GM12864 (cell line): ENCODE data around the gene UQCC2.

Experiments
- DNase-seq: peaks from one replicate; pipeline ENCODE4 v3.0.0-alpha.2; 2011; ENCODE audit warnings: low read depth
- H3K4me3 ChIP-seq: 2 replicates; pipeline ENCODE4 v1.5.1; 2011; ENCODE audit warnings: mild to moderate bottlenecking, low read depth, low read length, control low read depth
- CTCF ChIP-seq: IDR thresholded peaks from 2 replicates; pipeline ENCODE4 v1.5.1; 2011; ENCODE audit warnings: low read depth, mild to moderate bottlenecking, moderate library complexity, low read length, control low read depth, inconsistent platforms; ENCODE audit errors: missing control alignments

UQCC2 gene

DNA sequence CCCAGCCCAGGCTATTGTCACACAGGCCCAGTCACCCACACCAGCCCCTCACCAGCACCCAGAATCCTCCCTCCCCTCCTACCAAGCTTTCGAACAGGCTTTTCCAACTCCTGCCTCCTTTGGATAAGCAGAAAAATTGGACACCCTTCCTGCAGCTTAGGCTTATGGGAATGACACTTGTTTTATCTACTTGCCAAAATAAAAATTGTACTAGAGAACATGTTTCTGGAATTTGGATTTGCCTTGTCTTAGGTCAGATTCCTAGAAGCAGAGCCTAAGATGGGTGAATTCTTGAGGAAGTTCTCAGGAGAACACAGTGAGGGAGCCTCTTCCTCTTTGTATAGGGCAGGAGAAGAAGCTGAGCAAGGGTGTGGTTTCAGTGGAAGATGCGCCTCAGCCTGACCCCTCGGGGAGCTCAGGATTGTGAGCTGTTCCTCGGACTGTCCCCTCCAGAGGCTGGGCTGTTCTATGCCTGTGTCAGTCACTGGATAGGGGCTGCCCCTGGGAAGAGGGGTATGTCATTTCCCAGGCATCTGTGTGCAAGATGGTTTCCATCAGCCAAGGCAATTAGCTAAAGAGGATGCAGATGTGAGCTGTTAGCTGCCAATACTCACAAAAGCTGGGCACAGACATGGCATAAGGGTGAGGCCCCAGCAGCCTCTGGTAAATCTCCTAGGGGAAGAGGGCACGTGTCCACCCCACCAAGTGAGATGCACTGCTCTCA is 56.5 kb downstream of the UQCC2 start:
- no peak for TF ChIP-seq CTCF
- no peak overlapping the region for H3K4me3 ChIP-seq
- DNase-seq: no peak

- H3K4me3 ChIP-seq: no peak overlapping the region
- DNase-seq: no peak
- TF ChIP-seq CTCF: no peak
Observed at GRCh38 chr6:33652002-33652401, 59.5 kb downstream of the UQCC2 start.

DNA sequence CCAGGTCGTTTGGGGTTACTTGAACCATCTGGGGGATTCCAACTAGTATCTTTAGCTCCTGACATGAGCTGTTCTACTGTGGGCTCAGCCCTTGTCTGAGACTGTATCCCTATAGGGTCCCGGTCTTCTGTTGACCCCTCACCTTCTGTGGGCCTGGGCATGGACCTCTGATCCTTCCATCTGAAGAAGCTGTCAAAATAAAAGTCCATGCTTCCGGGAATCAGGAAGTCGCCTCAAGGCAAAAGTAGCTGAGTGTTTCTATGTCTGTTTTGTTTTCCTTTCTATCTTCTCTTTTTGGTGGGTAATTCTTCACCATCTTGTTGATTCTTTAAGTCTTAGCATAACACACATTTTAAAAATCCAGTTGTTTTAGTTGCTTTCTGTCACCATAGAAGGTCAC is 60.1 kb downstream of the UQCC2 start:
- no peak for DNase-seq
- TF ChIP-seq CTCF: no peak
- no peak overlapping the region for H3K4me3 ChIP-seq
